Mucosa of stomach (tissue), 1 donor: Measurements from ENCODE around the gene MARVELD2.
"Not testable (repeated sequence)": the region's sequence is repeated elsewhere in the genome, so short reads cannot be mapped to it uniquely, and the experiment has no call there.

Experiments
- H3K27me3 ChIP-seq: one replicate; pipeline ENCODE4 v1.7.0; 2013; ENCODE audit warnings: mild to moderate bottlenecking, low read length; ENCODE audit not compliant: control insufficient read depth, insufficient read depth
- H3K36me3 ChIP-seq: one replicate; pipeline ENCODE4 v1.7.0; 2013; ENCODE audit warnings: low read length; ENCODE audit not compliant: control insufficient read depth, insufficient read depth
- H3K4me1 ChIP-seq: one replicate; pipeline ENCODE4 v1.7.0; 2013; ENCODE audit warnings: mild to moderate bottlenecking, low read length; ENCODE audit not compliant: control insufficient read depth, insufficient read depth
- H3K4me3 ChIP-seq: one replicate; pipeline ENCODE4 v1.7.0; 2013; ENCODE audit warnings: low read length
- H3K9ac ChIP-seq: one replicate; pipeline ENCODE4 v1.7.0; 2013; ENCODE audit warnings: mild to moderate bottlenecking, low read length, moderate library complexity
- H3K9me3 ChIP-seq: one replicate; pipeline ENCODE4 v1.7.0; 2013; ENCODE audit warnings: mild to moderate bottlenecking, low read length, moderate library complexity; ENCODE audit not compliant: control insufficient read depth
- donor health status: Pancreatic carcinoma.

MARVELD2 gene

GRCh38 chr5:69414885-69415583 is at the start of gene MARVELD2:
MARVELD2 (plus strand) TSS chr5:69415116; CDS start chr5:69419386, 4,270 bp downstream.
- H3K36me3 ChIP-seq, result no peaks in the 10 kb centered on the region
- H3K4me3 ChIP-seq, result peak within 1 kb of the TSS; percentile 99
- peaks cover 6% of the 10 kb centered on the region for H3K4me1 ChIP-seq
- peak within 1 kb of the TSS; percentile 99 for H3K9ac ChIP-seq
- no peaks in the 10 kb centered on the region for H3K9me3 ChIP-seq
- H3K27me3 ChIP-seq, result no peaks in the 10 kb centered on the region

- Histone ChIP-seq H3K27me3 (no peaks in the 10 kb centered on the region), H3K36me3 (no peaks in the 10 kb centered on the region), H3K4me3 (no peak overlapping the region), H3K9ac (peak overlapping the region; percentile 92), H3K9me3 (no peaks in the 10 kb centered on the region), H3K4me1 (no peaks in the 10 kb centered on the region)
Observed at GRCh38 chr5:69367697-69368279, 47.1 kb upstream of the MARVELD2 start.

- Histone ChIP-seq H3K4me3 (peak overlapping the region; percentile 63), H3K9me3 (no peaks in the 10 kb centered on the region), H3K9ac (peak overlapping the region; percentile 92), H3K36me3 (no peaks in the 10 kb centered on the region), H3K27me3 (no peaks in the 10 kb centered on the region), H3K4me1 (no peaks in the 10 kb centered on the region)
Observed at GRCh38 chr5:69368458-69369339, 46.2 kb upstream of the MARVELD2 start.

- Histone ChIP-seq H3K9ac (peak within 1 kb of the TSS; percentile 92), H3K4me1 (no peaks in the 10 kb centered on the region), H3K27me3 (no peaks in the 10 kb centered on the region), H3K9me3 (no peaks in the 10 kb centered on the region), H3K36me3 (no peaks in the 10 kb centered on the region), H3K4me3 (peak within 1 kb of the TSS; percentile 63)
Observed at GRCh38 chr5:69369340-69370121, 45.4 kb upstream of the MARVELD2 start, which contains the start of the genes AK6, RAD17 and TAF9. AK6 (minus strand) TSS chr5:69369520; CDS start chr5:69369490, 30 bp downstream. RAD17 (plus strand) TSS chr5:69369818; CDS start chr5:69372209, 2,391 bp downstream. TAF9 (minus strand) TSS chr5:69369520; CDS start chr5:69365737, 3,783 bp downstream.

- H3K27me3 ChIP-seq, H3K36me3 ChIP-seq, H3K9me3 ChIP-seq, H3K4me1 ChIP-seq: not testable (repeated sequence)
- peak overlapping the region; percentile 92 for H3K9ac ChIP-seq
- H3K4me3 ChIP-seq, result peak overlapping the region; percentile 63
Observed at GRCh38 chr5:69370335-69370734, 44.6 kb upstream of the MARVELD2 start.

- Histone ChIP-seq H3K9ac (no peak overlapping the region), H3K36me3 (no peaks in the 10 kb centered on the region), H3K27me3 (no peaks in the 10 kb centered on the region), H3K4me1 (no peaks in the 10 kb centered on the region), H3K4me3 (no peak overlapping the region), H3K9me3 (no peaks in the 10 kb centered on the region)
Observed at GRCh38 chr5:69372394-69372793, 42.5 kb upstream of the MARVELD2 start.

- Histone ChIP-seq H3K9ac (no peak overlapping the region), H3K9me3 (no peaks in the 10 kb centered on the region), H3K27me3 (no peaks in the 10 kb centered on the region), H3K36me3 (no peaks in the 10 kb centered on the region), H3K4me3 (no peak overlapping the region), H3K4me1 (no peaks in the 10 kb centered on the region)
Observed at GRCh38 chr5:69374911-69375446, 39.9 kb upstream of the MARVELD2 start.

- H3K4me1 ChIP-seq, result no peaks in the 10 kb centered on the region
- H3K9ac ChIP-seq, result no peak overlapping the region
- H3K36me3 ChIP-seq, result no peaks in the 10 kb centered on the region
- H3K9me3 ChIP-seq, result no peaks in the 10 kb centered on the region
- no peaks in the 10 kb centered on the region for H3K27me3 ChIP-seq
- no peak overlapping the region for H3K4me3 ChIP-seq
Observed at GRCh38 chr5:69378376-69378775, 36.5 kb upstream of the MARVELD2 start.

GRCh38 chr5:69404659-69405330 is 10.1 kb upstream of the MARVELD2 start:
- Histone ChIP-seq H3K36me3 (no peaks in the 10 kb centered on the region), H3K4me3 (no peak overlapping the region), H3K9me3 (no peaks in the 10 kb centered on the region), H3K9ac (no peak overlapping the region), H3K27me3 (no peaks in the 10 kb centered on the region), H3K4me1 (no peaks in the 10 kb centered on the region)

GRCh38 chr5:69415584-69415958 is 655 bp downstream of the MARVELD2 start:
- peak overlapping the region; percentile 99 for H3K9ac ChIP-seq

GRCh38 chr5:69416180-69416579 is 1.3 kb downstream of the MARVELD2 start:
- Histone ChIP-seq H3K27me3 (no peaks in the 10 kb centered on the region), H3K36me3 (no peaks in the 10 kb centered on the region), H3K9ac (peak overlapping the region; percentile 99), H3K4me3 (peak overlapping the region; percentile 99), H3K9me3 (no peaks in the 10 kb centered on the region), H3K4me1 (peaks cover 6% of the 10 kb centered on the region)

More at GRCh38 chr5:69415584-69415958, 655 bp downstream of the MARVELD2 start:
- Histone ChIP-seq H3K27me3 (no peaks in the 10 kb centered on the region), H3K4me3 (peak overlapping the region; percentile 99), H3K9me3 (no peaks in the 10 kb centered on the region), H3K4me1 (peaks cover 6% of the 10 kb centered on the region), H3K36me3 (no peaks in the 10 kb centered on the region)
